GM21367 (cell line): ENCODE measurements around the gene ADAM23.

Experiments used
- ATAC-seq: cut with Tn5 transposase; IDR thresholded peaks from one replicate; pipeline ENCODE4 v1.9.1; 2021; ENCODE audit not compliant: unreplicated experiment

Gene ADAM23

DNA sequence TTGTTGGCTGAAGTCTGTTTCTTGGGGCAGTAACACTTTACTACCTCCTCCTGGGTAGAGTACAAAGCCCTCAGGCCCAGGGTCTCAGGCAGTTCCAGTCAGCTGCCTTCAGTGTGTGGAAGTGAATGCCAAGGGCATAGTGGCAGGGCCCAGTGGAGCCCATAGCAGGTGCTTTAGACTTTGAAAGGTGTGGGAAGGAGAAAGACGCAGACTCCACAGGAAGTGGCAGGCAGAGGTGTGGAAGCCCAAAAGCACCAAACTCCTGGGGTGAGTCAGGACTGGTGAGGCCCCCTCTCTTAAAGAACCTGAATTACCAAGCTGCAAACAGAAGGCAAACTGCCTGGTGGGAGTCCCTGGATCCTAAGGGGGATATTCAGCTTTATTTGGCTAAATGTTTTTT lies 45.3 kb downstream of the ADAM23 start:
- no peak for ATAC-seq

DNA sequence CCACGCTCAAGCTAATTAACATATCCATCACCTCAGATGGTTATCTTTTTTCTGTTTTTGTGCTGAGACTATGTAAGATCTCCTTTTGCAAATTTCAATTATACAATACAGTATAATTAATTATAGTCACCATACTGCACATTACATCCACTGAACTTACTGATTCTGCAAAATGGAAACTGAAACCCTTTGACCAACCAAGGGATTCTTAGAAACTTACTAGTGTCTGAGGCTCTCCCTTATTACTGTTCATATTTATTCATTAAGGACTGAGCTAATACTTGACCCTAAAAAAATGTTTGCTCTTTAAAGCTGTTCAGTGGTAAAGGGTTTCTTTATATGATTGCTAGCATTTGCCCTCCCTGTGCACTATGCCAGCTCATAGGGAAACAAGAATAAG lies 50.7 kb downstream of the ADAM23 start:
- ATAC-seq, result no peak

DNA sequence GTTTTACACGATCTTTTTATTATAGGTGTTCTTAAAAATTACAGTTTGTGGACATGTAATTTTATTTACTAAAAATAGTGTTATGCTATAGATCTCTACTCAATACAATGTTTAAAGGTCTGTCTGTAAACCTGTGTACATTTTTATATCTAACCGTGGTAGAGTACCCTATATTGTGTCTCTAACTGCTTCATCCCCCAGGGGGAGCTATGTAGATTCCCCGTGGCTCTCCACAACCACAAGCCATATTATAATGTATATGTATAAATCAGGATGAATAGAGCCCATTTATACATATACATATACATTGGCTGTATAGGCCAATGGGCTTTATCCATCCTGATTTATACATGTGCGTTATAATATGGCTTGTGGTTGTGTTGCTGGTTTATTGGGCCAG lies 59.4 kb downstream of the ADAM23 start:
- no peak for ATAC-seq

- no peak for ATAC-seq
These were observed 68.0 kb downstream of the ADAM23 start for GRCh38 chr2:206511283-206511682.

DNA sequence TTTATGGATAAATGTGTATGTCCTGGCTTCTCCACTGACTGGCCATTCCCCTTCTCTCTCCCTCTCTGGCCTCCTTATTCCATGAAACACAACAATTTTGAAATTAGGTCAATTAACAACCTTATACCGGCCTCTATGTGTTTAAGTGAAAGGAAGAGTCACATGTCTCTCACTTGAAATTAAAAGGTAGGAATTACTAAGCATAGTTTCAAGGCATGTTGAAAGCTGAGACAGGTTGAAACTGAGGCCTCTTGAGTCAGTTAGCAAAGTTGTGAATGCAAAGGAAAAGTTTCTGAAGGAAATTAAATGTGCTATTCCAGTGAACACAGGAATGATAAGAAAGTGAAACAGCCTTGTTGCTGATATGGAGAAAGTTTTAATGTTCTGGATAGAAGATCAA lies 69.7 kb downstream of the ADAM23 start:
- ATAC-seq, result no peak

DNA sequence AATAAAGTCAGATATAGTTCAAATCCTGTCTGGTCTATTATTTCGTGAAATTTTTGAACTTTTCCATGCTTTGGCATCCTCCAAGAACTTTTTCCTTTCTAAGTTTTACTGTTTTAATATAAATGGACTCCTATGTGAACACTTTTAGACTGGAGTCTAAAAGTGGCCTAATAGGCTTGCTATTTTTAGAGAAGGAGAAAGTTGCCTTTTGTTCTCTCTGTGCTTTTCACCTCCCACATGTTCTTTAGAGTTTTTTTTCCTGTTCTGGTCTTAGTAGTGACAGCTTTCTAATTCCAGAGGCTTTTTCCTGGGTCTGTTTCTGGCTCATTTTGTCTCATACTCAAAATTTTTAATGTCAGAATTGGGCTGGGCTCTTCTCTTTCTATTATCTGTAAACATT lies 72.2 kb downstream of the ADAM23 start:
- no peak for ATAC-seq

- no peak for ATAC-seq
These were observed 75.7 kb downstream of the ADAM23 start for GRCh38 chr2:206518997-206519396.

- ATAC-seq, result no peak
These were observed 77.1 kb downstream of the ADAM23 start for GRCh38 chr2:206520450-206520849.

DNA sequence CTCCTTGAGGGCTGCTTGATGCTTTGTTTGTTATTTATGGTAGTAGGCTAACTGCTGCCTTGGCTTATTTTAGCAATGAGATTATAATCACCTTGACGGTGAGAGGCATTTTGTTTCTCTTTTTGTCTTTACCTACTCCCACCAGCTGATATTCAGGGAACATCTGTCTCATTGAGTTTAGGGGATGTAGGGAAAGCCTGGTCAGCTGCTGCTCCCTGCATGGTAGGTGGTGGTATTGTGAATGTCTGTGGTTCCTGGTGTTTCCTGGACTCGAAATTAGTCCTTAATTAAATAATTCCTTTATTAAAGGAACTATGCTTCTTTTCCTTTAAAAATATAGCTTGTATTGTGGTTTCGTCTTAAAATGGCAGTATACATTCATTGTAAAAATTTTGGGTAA lies 77.8 kb downstream of the ADAM23 start:
- ATAC-seq, result no peak

DNA sequence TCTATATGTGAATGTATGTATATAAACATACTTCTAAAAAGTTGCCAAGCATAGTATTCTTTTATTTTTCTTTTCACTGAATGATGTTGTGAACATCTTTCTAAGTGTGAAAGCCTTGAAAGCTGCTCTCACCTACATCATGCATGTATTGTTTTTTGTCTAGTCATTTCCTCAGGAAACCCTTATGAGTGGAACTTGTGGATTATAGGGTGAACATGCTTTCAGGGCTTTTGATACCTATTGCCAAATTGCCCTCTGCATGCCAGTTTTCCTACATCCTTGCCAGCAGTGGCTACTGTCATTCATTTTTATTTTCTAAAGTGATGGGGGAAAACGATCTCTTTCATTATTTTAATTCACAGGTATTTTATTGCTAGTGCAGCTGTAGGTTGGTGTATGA lies 78.3 kb downstream of the ADAM23 start:
- no peak for ATAC-seq

GRCh38 chr2:206526416-206526815 lies 83.1 kb downstream of the ADAM23 start:
- ATAC-seq, result no peak

GRCh38 chr2:206527153-206527552 lies 83.8 kb downstream of the ADAM23 start:
- no peak for ATAC-seq

- no peak for ATAC-seq
These were observed 87.4 kb downstream of the ADAM23 start for GRCh38 chr2:206530727-206531126.

GRCh38 chr2:206531996-206532543 lies 88.7 kb downstream of the ADAM23 start:
- no peak for ATAC-seq

- no peak for ATAC-seq
These were observed 90.6 kb downstream of the ADAM23 start for GRCh38 chr2:206533977-206534376.

GRCh38 chr2:206535260-206535986 lies 92.1 kb downstream of the ADAM23 start:
- peak; percentile 65 for ATAC-seq

GRCh38 chr2:206540757-206541156 lies 97.4 kb downstream of the ADAM23 start:
- no peak for ATAC-seq

- ATAC-seq, result no peak
These were observed 99.7 kb downstream of the ADAM23 start for GRCh38 chr2:206543073-206543472.

DNA sequence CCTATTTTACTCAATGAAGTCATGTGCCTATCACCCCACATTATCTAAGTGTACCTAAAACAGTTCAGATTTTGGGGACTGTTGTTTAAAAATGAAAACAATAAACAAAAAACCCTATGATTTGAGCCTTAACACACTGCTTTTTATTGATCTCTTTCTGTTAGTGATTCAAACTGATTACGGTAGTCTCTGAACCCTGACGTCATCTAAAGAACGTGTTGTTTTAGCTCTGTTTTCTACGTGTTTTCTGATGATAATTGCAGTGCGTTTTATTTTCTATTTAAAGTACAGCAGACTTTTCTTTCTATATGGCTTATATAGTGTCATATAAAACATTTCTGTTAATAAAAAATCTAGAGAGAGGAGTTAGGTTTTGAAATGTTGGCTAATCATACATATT lies 105.1 kb downstream of the ADAM23 start:
- ATAC-seq, result no peak

DNA sequence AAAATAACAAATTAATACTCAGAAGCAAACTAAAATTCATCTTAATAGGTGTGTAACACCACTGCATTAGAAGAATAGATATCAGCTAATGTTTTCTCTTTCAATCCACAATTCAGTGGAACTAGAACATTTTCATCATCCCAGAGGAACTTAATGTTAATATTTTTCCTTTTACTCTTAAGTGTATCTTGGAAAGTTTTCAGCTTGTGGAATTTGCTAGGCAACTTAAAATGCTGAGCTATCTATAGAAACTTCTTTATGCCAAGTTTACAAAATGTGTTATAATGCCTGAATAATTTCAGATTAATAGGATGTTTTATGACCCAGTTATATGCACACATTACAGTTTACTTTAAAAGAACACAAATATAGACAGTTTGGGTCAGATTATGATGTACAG lies 112.4 kb downstream of the ADAM23 start:
- ATAC-seq, result no peak

DNA sequence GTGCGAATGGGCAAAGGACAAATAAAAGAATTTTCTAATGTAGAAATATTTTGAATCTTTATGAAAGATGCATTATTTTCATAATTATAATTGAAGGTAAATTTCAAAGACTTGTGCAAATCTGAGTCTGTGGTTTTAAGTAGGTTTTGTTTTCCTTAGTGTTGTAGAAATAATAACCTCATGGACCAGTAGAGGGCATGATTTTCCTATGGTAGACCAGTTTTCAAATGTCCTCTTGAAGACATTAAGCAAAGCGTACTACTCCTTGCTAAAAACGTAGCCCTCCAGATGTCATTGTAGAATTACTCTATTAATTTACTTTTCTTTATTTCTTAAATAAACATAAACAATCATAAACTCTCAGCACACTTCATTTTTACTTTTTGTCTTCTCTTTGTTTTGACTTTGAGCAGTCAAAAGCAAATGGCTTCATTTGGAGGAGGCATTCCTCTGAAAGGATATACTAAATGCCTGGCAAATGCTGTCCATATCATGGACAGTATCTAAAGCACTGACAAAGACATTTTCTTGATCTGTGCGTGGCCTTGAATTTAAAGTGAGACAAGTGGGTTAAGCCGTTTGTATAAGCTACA lies 113.1 kb downstream of the ADAM23 start:
- ATAC-seq, result peak; percentile 64

- ATAC-seq, result no peak
These were observed 114.0 kb downstream of the ADAM23 start for GRCh38 chr2:206557321-206557720.

GRCh38 chr2:206558492-206558891 lies 115.2 kb downstream of the ADAM23 start:
- no peak for ATAC-seq
